Colonic mucosa (tissue), 4 donors: ENCODE data around the gene TOPBP1. TPM values are rescaled to one million over a fixed set of nuclear protein-coding genes. Genes with fewer than 3 reads are reported as not detected.

Experiments
- DNase-seq: peaks from one replicate; pipeline ENCODE4 v3.0.0-alpha.2; 2020
- H3K27ac ChIP-seq: fragments of 200-600 bp; one replicate; pipeline ENCODE4 v1.8.0; 2021
- H3K27me3 ChIP-seq: fragments of 200-600 bp; one replicate; pipeline ENCODE4 v1.8.0; 2021
- H3K36me3 ChIP-seq: fragments of 200-600 bp; one replicate; pipeline ENCODE4 v1.8.0; 2021
- H3K4me1 ChIP-seq: fragments of 200-600 bp; one replicate; pipeline ENCODE4 v1.8.0; 2021; ENCODE audit warnings: mild to moderate bottlenecking
- H3K4me3 ChIP-seq: fragments of 200-600 bp; one replicate; pipeline ENCODE4 v1.8.0; 2021
- H3K9ac ChIP-seq, 2 donors: one replicate each; pipeline ENCODE4 v1.7.0; 2013; ENCODE audit warnings: control low read depth in 2 of 2, low read depth in 2 of 2, low read length in 2 of 2
- H3K9me3 ChIP-seq: fragments of 200-600 bp; one replicate; pipeline ENCODE4 v1.8.0; 2021
- CTCF ChIP-seq: fragments of 200-600 bp; IDR thresholded peaks from one replicate; pipeline ENCODE4 v1.8.0; 2022; ENCODE audit warnings: antibody characterized with exemption, mild to moderate bottlenecking
- intact Hi-C: fragments of 100-400 bp; cut with DNase I; formaldehyde crosslinking; loops from one replicate; pipeline ENCODE4 v1.14.1; 2022
- total RNA-seq, 2 donors: library from RNA; stranded (reverse); fragmentation: NEBNext Ultra II Directional in 1 of 2; extraction: Animal tissue kit (Norgen Biotek cat#: 25700) in 1 of 2; gene quantifications; one replicate each; pipeline ENCODE4 v1.2.1, GENCODE V29; 2021
- donor health status: healthy.
- donor health status: DM: no; HTN: no; CAD: no.
- donor health status: DM: no; HTN: no; CAD: no.

TOPBP1 gene
- total RNA-seq, 2 donors from 2014 or later = 21.7 to 34.6 TPM

- no peak overlapping the region for H3K9ac ChIP-seq
- no peak overlapping the region for H3K4me3 ChIP-seq
- H3K4me1 ChIP-seq = no peaks in the 10 kb centered on the region
- DNase-seq = no peak
- H3K36me3 ChIP-seq = no peaks in the 10 kb centered on the region
- H3K27me3 ChIP-seq = no peaks in the 10 kb centered on the region
- intact Hi-C loops = no loop called here
- no peaks in the 10 kb centered on the region for H3K9me3 ChIP-seq
- H3K27ac ChIP-seq = no peak overlapping the region
- no peak for TF ChIP-seq CTCF
These were observed 41.5 kb downstream of the TOPBP1 start for GRCh38 chr3:133620066-133620784.

- no peaks in the 10 kb centered on the region for H3K9me3 ChIP-seq
- H3K27ac ChIP-seq = no peak overlapping the region
- H3K4me3 ChIP-seq = no peak overlapping the region
- H3K27me3 ChIP-seq = no peaks in the 10 kb centered on the region
- H3K36me3 ChIP-seq = no peaks in the 10 kb centered on the region
- TF ChIP-seq CTCF = no peak
- no peak overlapping the region for H3K9ac ChIP-seq
- no peaks in the 10 kb centered on the region for H3K4me1 ChIP-seq
- intact Hi-C loops = no loop called here
- no peak for DNase-seq
These were observed 50.2 kb downstream of the TOPBP1 start for GRCh38 chr3:133611534-133611933.

- DNase-seq = no peak
- intact Hi-C loops = no loop called here
- Histone ChIP-seq H3K36me3 (no peaks in the 10 kb centered on the region), H3K27me3 (no peaks in the 10 kb centered on the region), H3K4me3 (no peak overlapping the region), H3K9ac (no peak overlapping the region), H3K27ac (no peak overlapping the region), H3K9me3 (no peaks in the 10 kb centered on the region), H3K4me1 (no peaks in the 10 kb centered on the region)
- no peak for TF ChIP-seq CTCF
These were observed 51.7 kb downstream of the TOPBP1 start for GRCh38 chr3:133610031-133610430.

GRCh38 chr3:133608388-133608787 lies 53.4 kb downstream of the TOPBP1 start:
- no peak for DNase-seq
- no peaks in the 10 kb centered on the region for H3K4me1 ChIP-seq
- H3K36me3 ChIP-seq = no peaks in the 10 kb centered on the region
- intact Hi-C loops = no loop called here
- H3K9ac ChIP-seq = no peak overlapping the region
- no peak for TF ChIP-seq CTCF
- no peak overlapping the region for H3K4me3 ChIP-seq
- H3K9me3 ChIP-seq = no peaks in the 10 kb centered on the region
- no peaks in the 10 kb centered on the region for H3K27me3 ChIP-seq
- no peak overlapping the region for H3K27ac ChIP-seq

GRCh38 chr3:133607816-133608215 lies 53.9 kb downstream of the TOPBP1 start:
- no peak overlapping the region for H3K9ac ChIP-seq
- no peak for DNase-seq
- H3K27ac ChIP-seq = no peak overlapping the region
- intact Hi-C loops = no loop called here
- no peaks in the 10 kb centered on the region for H3K9me3 ChIP-seq
- no peaks in the 10 kb centered on the region for H3K4me1 ChIP-seq
- H3K27me3 ChIP-seq = no peaks in the 10 kb centered on the region
- no peaks in the 10 kb centered on the region for H3K36me3 ChIP-seq
- no peak overlapping the region for H3K4me3 ChIP-seq
- TF ChIP-seq CTCF = no peak
